GM20431 (cell line): Measurements from ENCODE around the gene GDF9.
"Not testable (repeated sequence)": the region's sequence is repeated elsewhere in the genome, so short reads cannot be mapped to it uniquely, and the experiment has no call there.

Source experiments
- in situ Hi-C: fragments of 300-500 bp; cut with MseI, MboI; formaldehyde crosslinking; loops from one replicate; pipeline ENCODE4 v1.15.0; 2020; ENCODE audit warnings: low sequenced_read_pairs; ENCODE audit not compliant: unreplicated experiment

The GDF9 gene

GRCh38 chr5:132873119-132873929 lies 7.1 kb upstream of the GDF9 start, which contains the start of gene LEAP2:
Gene LEAP2 (plus strand): TSS chr5:132873668. CDS start chr5:132873695, 27 bp downstream.
- in situ Hi-C loops = no loop called here

- in situ Hi-C loops = no loop called here
Measured at GRCh38 chr5:132872788-132873118, 6.5 kb upstream of the GDF9 start.

- in situ Hi-C loops = no loop called here
Measured at GRCh38 chr5:132871459-132872284, 5.4 kb upstream of the GDF9 start.

GRCh38 chr5:132870801-132871200 lies 4.5 kb upstream of the GDF9 start:
- in situ Hi-C loops = no loop called here

GRCh38 chr5:132868754-132869153 lies 2.5 kb upstream of the GDF9 start:
- in situ Hi-C loops = no loop called here

- in situ Hi-C loops = no loop called here
Measured at GRCh38 chr5:132867046-132867451, 780 bp upstream of the GDF9 start.

- in situ Hi-C loops = no loop called here
Measured at GRCh38 chr5:132865668-132866341, 464 bp downstream of the GDF9 start.

- in situ Hi-C loops = no loop called here
Measured at GRCh38 chr5:132860742-132861141, 5.5 kb downstream of the GDF9 start.

GRCh38 chr5:132859889-132860437 lies 6.3 kb downstream of the GDF9 start:
- in situ Hi-C loops = no loop called here

- in situ Hi-C loops = no loop called here
Measured at GRCh38 chr5:132856011-132856410, 10.3 kb downstream of the GDF9 start.

- in situ Hi-C loops = not testable (repeated sequence)
Measured at GRCh38 chr5:132854992-132855391, 11.3 kb downstream of the GDF9 start.

GRCh38 chr5:132854301-132854700 lies 12.0 kb downstream of the GDF9 start:
- in situ Hi-C loops = no loop called here

- in situ Hi-C loops = no loop called here
Measured at GRCh38 chr5:132853790-132854189, 12.5 kb downstream of the GDF9 start.

GRCh38 chr5:132853323-132853722 lies 12.9 kb downstream of the GDF9 start:
- in situ Hi-C loops = no loop called here

- in situ Hi-C loops = no loop called here
Measured at GRCh38 chr5:132850066-132850465, 16.2 kb downstream of the GDF9 start.

- in situ Hi-C loops = loop anchor here (25.0 kb wide), 1 partner anchor 462 kb away; no protein-coding TSS in a partner anchor
Measured at GRCh38 chr5:132849347-132849746, 16.9 kb downstream of the GDF9 start.

GRCh38 chr5:132848270-132848669 lies 18.0 kb downstream of the GDF9 start:
- in situ Hi-C loops = loop anchor here (25.0 kb wide), 1 partner anchor 461 kb away; no protein-coding TSS in a partner anchor

GRCh38 chr5:132841305-132841704 lies 25.0 kb downstream of the GDF9 start:
- in situ Hi-C loops = loop anchor here (25.0 kb wide), 1 partner anchor 454 kb away; no protein-coding TSS in a partner anchor

GRCh38 chr5:132840896-132841295 lies 25.4 kb downstream of the GDF9 start:
- in situ Hi-C loops = loop anchor here (25.0 kb wide), 1 partner anchor 454 kb away; no protein-coding TSS in a partner anchor

- in situ Hi-C loops = loop anchor here (25.0 kb wide), 1 partner anchor 453 kb away; no protein-coding TSS in a partner anchor
Measured at GRCh38 chr5:132840313-132840712, 26.0 kb downstream of the GDF9 start.
